Measurements from ENCODE around the gene DDX10. TPM values are rescaled to one million over a fixed set of nuclear protein-coding genes. Genes with fewer than 3 reads are reported as not detected.

DDX10 gene
- total RNA-seq, 1 experiment from 2014 or later, result 72.2 TPM

GRCh38 chr11:108629274-108629673, 35.6 kb upstream of the DDX10 start:
- POLR2A ChIA-PET (ENCODE audit: low non-redundant PET), result no interaction called here
- Histone ChIP-seq H3K27ac (ENCODE audit: low read depth, low read length, poor library complexity, severe bottlenecking) (no peak overlapping the region), H3K4me1 (ENCODE audit: insufficient read depth, low read length, poor library complexity, severe bottlenecking) (no peaks in the 10 kb centered on the region), H3K4me3 (ENCODE audit: low read depth, low read length, poor library complexity, severe bottlenecking) (no peak overlapping the region), H3K36me3 (ENCODE audit: insufficient read depth, low read length, poor library complexity, severe bottlenecking) (no peaks in the 10 kb centered on the region), H3K9me3 (ENCODE audit: low read depth, low read length, poor library complexity, severe bottlenecking) (peaks cover 3% of the 10 kb centered on the region), H3K27me3 (replicated peaks; ENCODE audit: insufficient read depth, low read depth, low read length, poor library complexity) (no peaks in the 10 kb centered on the region)
- no TSS peak for BruUV-seq (replicated peaks)
- CTCF ChIA-PET, result no interaction called here
- intact Hi-C loops (cut with micrococcal nuclease; ENCODE audit: unreplicated experiment), result no loop called here
- no peak for TF ChIP-seq EZH2 (IDR thresholded peaks at IDR 0.05; ENCODE audit: borderline replicate concordance, low read depth, low read length, poor library complexity, severe bottlenecking)
- TF ChIP-seq CTCF (conservative IDR thresholded peaks at IDR 0.05; ENCODE audit: low read depth, low read length), result no peak
- no peak for DNase-seq (ENCODE audit: low spot score)

- H3K4me3 ChIP-seq (ENCODE audit: low read depth, low read length, poor library complexity, severe bottlenecking), result no peak overlapping the region
- no peak for TF ChIP-seq CTCF (conservative IDR thresholded peaks at IDR 0.05; ENCODE audit: low read depth, low read length)
- TF ChIP-seq EZH2 (IDR thresholded peaks at IDR 0.05; ENCODE audit: borderline replicate concordance, low read depth, low read length, poor library complexity, severe bottlenecking), result no peak
- no peaks in the 10 kb centered on the region for H3K4me1 ChIP-seq (ENCODE audit: insufficient read depth, low read length, poor library complexity, severe bottlenecking)
- no peak overlapping the region for H3K27ac ChIP-seq (ENCODE audit: low read depth, low read length, poor library complexity, severe bottlenecking)
- H3K27me3 ChIP-seq (replicated peaks; ENCODE audit: insufficient read depth, low read depth, low read length, poor library complexity), result peaks cover 6% of the 10 kb centered on the region
- POLR2A ChIA-PET (ENCODE audit: low non-redundant PET), result interaction anchor here (0.6 kb wide), 1 partner anchor 587 kb away, joined by 4 read pairs; no protein-coding TSS in a partner anchor
- CTCF ChIA-PET, result no interaction called here
- peaks cover 3% of the 10 kb centered on the region for H3K9me3 ChIP-seq (ENCODE audit: low read depth, low read length, poor library complexity, severe bottlenecking)
- intact Hi-C loops (cut with micrococcal nuclease; ENCODE audit: unreplicated experiment), result no loop called here
- no peak for DNase-seq (ENCODE audit: low spot score)
- no peaks in the 10 kb centered on the region for H3K36me3 ChIP-seq (ENCODE audit: insufficient read depth, low read length, poor library complexity, severe bottlenecking)
- no TSS peak for BruUV-seq (replicated peaks)
Observed at GRCh38 chr11:108632041-108632704, 32.7 kb upstream of the DDX10 start.

- no peak overlapping the region for H3K4me3 ChIP-seq (ENCODE audit: low read depth, low read length, poor library complexity, severe bottlenecking)
- ChIA-PET POLR2A (ENCODE audit: low non-redundant PET) (no interaction called here), CTCF (no interaction called here)
- no peaks in the 10 kb centered on the region for H3K4me1 ChIP-seq (ENCODE audit: insufficient read depth, low read length, poor library complexity, severe bottlenecking)
- no peaks in the 10 kb centered on the region for H3K36me3 ChIP-seq (ENCODE audit: insufficient read depth, low read length, poor library complexity, severe bottlenecking)
- no peaks in the 10 kb centered on the region for H3K9me3 ChIP-seq (ENCODE audit: low read depth, low read length, poor library complexity, severe bottlenecking)
- no peak overlapping the region for H3K27ac ChIP-seq (ENCODE audit: low read depth, low read length, poor library complexity, severe bottlenecking)
- peaks cover 12% of the 10 kb centered on the region for H3K27me3 ChIP-seq (replicated peaks; ENCODE audit: insufficient read depth, low read depth, low read length, poor library complexity)
- no TSS peak for BruUV-seq (replicated peaks)
- no peak for TF ChIP-seq CTCF (conservative IDR thresholded peaks at IDR 0.05; ENCODE audit: low read depth, low read length)
- no peak for TF ChIP-seq EZH2 (IDR thresholded peaks at IDR 0.05; ENCODE audit: borderline replicate concordance, low read depth, low read length, poor library complexity, severe bottlenecking)
- no peak for DNase-seq (ENCODE audit: low spot score)
- intact Hi-C loops (cut with micrococcal nuclease; ENCODE audit: unreplicated experiment), result no loop called here
Observed at GRCh38 chr11:108635106-108635505, 29.8 kb upstream of the DDX10 start.

Measured in A673 (cell line).